RPMI8226 (cell line): ENCODE results near the gene CD1E.
A peak's percentile ranks its signal among the peaks of the same experiment; 100 is the strongest.
"Not testable (repeated sequence)": the region's sequence is repeated elsewhere in the genome, so short reads cannot be mapped to it uniquely, and the experiment has no call there.

ENCODE experiments used
- DNase-seq: peaks from one replicate; pipeline ENCODE4 v3.0.0-alpha.2; 2015

The CD1E gene

GRCh38 chr1:158353303-158354075, at the start of gene CD1E:
Gene CD1E (plus strand): TSS chr1:158353894. CDS start chr1:158353989, 95 bp downstream.
- no peak for DNase-seq

GRCh38 chr1:158310623-158311022, 43.1 kb upstream of the CD1E start:
- DNase-seq = no peak

- DNase-seq = no peak
Observed at GRCh38 chr1:158311066-158311465, 42.6 kb upstream of the CD1E start.

- DNase-seq = no peak
Observed at GRCh38 chr1:158323866-158324265, 29.8 kb upstream of the CD1E start.

GRCh38 chr1:158324395-158324794, 29.3 kb upstream of the CD1E start:
- DNase-seq = no peak

- no peak for DNase-seq
Observed at GRCh38 chr1:158327481-158327880, 26.2 kb upstream of the CD1E start.

GRCh38 chr1:158328426-158328825, 25.3 kb upstream of the CD1E start:
- no peak for DNase-seq

GRCh38 chr1:158329300-158329699, 24.4 kb upstream of the CD1E start:
- DNase-seq = no peak

- DNase-seq = peak; percentile 19
Observed at GRCh38 chr1:158329733-158330132, 24.0 kb upstream of the CD1E start.

- no peak for DNase-seq
Observed at GRCh38 chr1:158330391-158331105, 23.1 kb upstream of the CD1E start.

GRCh38 chr1:158331106-158331425, 22.6 kb upstream of the CD1E start:
- DNase-seq = no peak

GRCh38 chr1:158331481-158332150, 22.1 kb upstream of the CD1E start, which contains the start of gene CD1B:
Gene CD1B (minus strand): TSS chr1:158331531. CDS start chr1:158331423, 108 bp downstream.
- no peak for DNase-seq

- DNase-seq = no peak
Observed at GRCh38 chr1:158333405-158334155, 20.1 kb upstream of the CD1E start.

GRCh38 chr1:158334526-158335212, 19.0 kb upstream of the CD1E start:
- no peak for DNase-seq

GRCh38 chr1:158335213-158335532, 18.5 kb upstream of the CD1E start:
- DNase-seq = no peak

GRCh38 chr1:158336413-158336812, 17.3 kb upstream of the CD1E start:
- DNase-seq = peak; percentile 38

- not testable (repeated sequence) for DNase-seq
Observed at GRCh38 chr1:158348946-158349345, 4.7 kb upstream of the CD1E start.

- DNase-seq = no peak
Observed at GRCh38 chr1:158354255-158354654, 561 bp downstream of the CD1E start.

GRCh38 chr1:158355773-158356285, 2.1 kb downstream of the CD1E start:
- no peak for DNase-seq

GRCh38 chr1:158356616-158357015, 2.9 kb downstream of the CD1E start:
- no peak for DNase-seq

GRCh38 chr1:158357441-158357840, 3.7 kb downstream of the CD1E start:
- DNase-seq = no peak

GRCh38 chr1:158362482-158362881, 8.8 kb downstream of the CD1E start:
- no peak for DNase-seq
